KG1 (cell line): Measurements from ENCODE around the gene FSIP1.

ENCODE experiments used
- DNase-seq: peaks from one replicate; lab custom pipeline; 2025; lab: John Stamatoyannopoulos, UW

FSIP1 gene

GRCh38 chr15:39618063-39618823, 164.4 kb downstream of the FSIP1 start:
- DNase-seq: no peak

GRCh38 chr15:39616731-39617455, 165.7 kb downstream of the FSIP1 start:
- no peak for DNase-seq

GRCh38 chr15:39613861-39614260, 168.8 kb downstream of the FSIP1 start:
- no peak for DNase-seq

GRCh38 chr15:39613271-39613670, 169.4 kb downstream of the FSIP1 start:
- DNase-seq: no peak

- DNase-seq: no peak
Measured at GRCh38 chr15:39610665-39611064, 172.0 kb downstream of the FSIP1 start.

GRCh38 chr15:39609166-39609916, 173.3 kb downstream of the FSIP1 start:
- no peak for DNase-seq

GRCh38 chr15:39608185-39609139, 174.2 kb downstream of the FSIP1 start:
- no peak for DNase-seq

- DNase-seq: no peak
Measured at GRCh38 chr15:39605146-39605545, 177.5 kb downstream of the FSIP1 start.

- DNase-seq: no peak
Measured at GRCh38 chr15:39602143-39602542, 180.5 kb downstream of the FSIP1 start.

GRCh38 chr15:39599871-39600270, 182.8 kb downstream of the FSIP1 start:
- no peak for DNase-seq

GRCh38 chr15:39598958-39599845, 183.4 kb downstream of the FSIP1 start:
- DNase-seq: no peak

- no peak for DNase-seq
Measured at GRCh38 chr15:39598186-39598850, 184.3 kb downstream of the FSIP1 start.

- DNase-seq: no peak
Measured at GRCh38 chr15:39597751-39598185, 184.9 kb downstream of the FSIP1 start.

GRCh38 chr15:39597336-39597735, 185.3 kb downstream of the FSIP1 start:
- no peak for DNase-seq

- no peak for DNase-seq
Measured at GRCh38 chr15:39596358-39597051, 186.1 kb downstream of the FSIP1 start.

GRCh38 chr15:39595338-39596221, 187.1 kb downstream of the FSIP1 start:
- DNase-seq: no peak

GRCh38 chr15:39594446-39595337, 187.9 kb downstream of the FSIP1 start:
- no peak for DNase-seq
